ENCODE measurements around the gene CHN1.
A peak's percentile ranks its signal among the peaks of the same experiment; 100 is the strongest.

The CHN1 gene

GRCh38 chr2:174970092-174970491 is 35.1 kb downstream of the CHN1 start:
- no peak for DNase-seq

- no peak for DNase-seq
Measured at GRCh38 chr2:174969091-174969734, 36.0 kb downstream of the CHN1 start.

GRCh38 chr2:174967691-174968260 is 37.4 kb downstream of the CHN1 start:
- DNase-seq: no peak

DNA sequence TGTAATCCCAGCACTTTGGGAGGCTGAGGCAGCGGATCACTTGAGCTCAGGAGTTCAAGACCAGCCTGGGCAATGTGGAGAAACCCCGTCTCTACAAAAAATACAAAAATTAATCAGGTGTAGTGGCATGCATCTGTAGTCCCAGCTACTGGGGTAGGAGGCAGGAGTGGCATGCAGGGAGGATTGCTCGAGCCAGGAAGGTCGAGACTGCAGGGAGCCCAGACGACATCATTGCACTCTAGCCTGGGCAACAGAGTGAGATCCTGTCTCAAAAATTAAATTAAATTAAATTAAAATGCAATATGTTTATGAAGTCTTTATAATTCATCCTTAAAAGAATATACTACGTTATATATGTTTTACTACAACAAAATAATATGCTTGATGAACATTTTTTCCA is 38.1 kb downstream of the CHN1 start:
- no peak for DNase-seq

- DNase-seq: no peak
Measured at GRCh38 chr2:174965992-174966744, 39.0 kb downstream of the CHN1 start.

DNA sequence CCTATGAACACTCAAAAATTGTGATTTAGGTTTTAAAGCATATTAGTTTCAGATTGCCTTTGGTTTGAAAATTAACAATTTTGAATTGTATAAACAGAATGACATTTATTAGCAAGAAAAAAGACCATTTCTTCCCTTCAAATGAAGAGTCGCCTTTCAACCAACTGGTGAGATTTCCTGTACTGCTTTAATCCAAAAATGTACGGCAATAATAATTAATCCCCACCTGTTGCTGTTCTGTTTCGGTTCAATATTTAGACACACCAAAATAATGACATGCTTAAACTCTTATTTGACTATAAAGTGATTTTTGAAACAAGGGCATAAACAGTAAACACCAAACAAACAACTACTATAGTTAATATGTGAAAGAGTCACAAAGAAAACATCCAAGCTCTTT is 39.6 kb downstream of the CHN1 start:
- no peak for DNase-seq

DNA sequence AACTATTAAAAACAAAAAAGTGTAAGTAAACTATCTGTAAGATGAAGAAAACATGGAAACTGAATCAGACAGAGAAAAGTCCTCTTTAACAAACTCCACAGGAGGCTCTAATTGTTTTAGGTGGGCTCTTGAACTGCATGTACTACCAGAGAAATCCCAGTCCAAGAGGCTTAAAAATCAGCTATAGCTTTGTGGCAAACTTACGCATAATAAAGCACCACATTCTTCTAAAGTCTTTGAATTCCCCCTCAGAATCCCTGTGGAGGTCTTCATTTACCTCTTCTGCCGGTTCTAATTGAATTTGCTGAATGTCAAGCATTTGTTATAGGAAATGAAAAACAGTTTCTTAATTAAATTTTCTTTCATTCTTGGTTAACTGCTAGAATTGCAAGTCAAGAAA is 40.8 kb downstream of the CHN1 start:
- DNase-seq: no peak

DNA sequence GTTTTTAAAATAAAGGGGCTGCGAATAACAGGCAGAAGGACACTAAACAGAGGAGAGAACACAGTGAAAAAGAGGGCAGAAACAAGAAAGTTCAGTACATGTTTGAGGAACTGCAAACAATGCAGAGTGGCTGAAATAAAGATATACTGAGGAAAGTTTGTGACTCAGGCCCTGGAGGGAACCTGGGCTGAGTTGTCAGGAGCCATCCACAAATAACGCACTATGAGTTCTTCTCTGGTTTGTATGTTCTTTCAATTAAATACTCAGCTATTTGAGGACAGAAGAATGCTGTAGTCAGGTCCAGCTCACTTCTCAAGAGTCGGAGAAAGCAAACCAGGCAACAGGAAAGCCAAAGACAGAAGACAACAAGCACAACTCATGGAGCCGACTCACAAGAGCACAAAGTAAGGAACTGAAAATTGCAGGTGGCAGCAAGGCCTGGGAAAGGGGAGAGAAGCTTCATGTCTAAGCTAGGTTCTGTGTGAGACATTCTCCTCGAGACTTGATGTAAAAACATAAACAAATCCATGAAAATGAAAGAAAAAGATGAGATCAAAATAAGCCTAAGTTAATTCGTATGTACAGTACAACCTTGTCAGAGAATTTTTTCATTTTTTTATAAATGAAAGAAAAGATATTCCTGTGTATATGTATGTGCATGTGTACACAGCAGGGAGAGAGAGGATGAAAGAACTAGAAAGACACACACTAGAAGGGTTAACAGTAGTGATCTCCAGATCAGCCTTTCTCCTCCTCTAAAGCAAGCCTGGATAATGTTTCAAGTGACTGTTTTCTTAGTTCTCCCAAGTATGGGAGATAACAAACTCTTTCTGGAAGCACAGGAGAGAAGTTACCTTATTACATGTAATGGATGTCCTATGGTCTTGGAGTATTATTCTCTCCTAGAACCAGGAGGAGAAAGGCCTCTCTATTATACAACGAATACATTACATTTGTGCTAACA is 41.5 kb downstream of the CHN1 start:
- no peak for DNase-seq

GRCh38 chr2:174959787-174960186 is 45.4 kb downstream of the CHN1 start:
- no peak for DNase-seq

DNA sequence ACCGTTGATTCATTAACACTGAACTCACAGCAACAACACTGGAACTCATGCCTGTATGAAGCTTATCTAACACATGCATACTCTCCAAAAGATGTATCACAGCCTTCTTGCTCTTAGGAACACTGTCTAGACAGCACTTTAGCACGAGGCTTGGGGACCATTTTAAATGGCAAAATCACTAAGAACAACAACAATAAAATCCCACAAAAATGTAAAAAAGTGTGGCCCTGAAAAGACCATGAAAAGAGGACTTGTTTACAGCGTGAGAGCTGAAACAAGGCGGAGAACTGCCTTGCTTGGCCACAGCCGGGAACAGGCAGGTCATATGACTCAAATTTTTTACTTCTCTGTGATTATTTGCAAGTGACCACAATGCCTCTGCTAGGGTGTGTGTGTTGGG is 48.1 kb downstream of the CHN1 start:
- DNase-seq: no peak

- peak; percentile 79 for DNase-seq
Measured at GRCh38 chr2:174952607-174953006, 52.6 kb downstream of the CHN1 start.

DNA sequence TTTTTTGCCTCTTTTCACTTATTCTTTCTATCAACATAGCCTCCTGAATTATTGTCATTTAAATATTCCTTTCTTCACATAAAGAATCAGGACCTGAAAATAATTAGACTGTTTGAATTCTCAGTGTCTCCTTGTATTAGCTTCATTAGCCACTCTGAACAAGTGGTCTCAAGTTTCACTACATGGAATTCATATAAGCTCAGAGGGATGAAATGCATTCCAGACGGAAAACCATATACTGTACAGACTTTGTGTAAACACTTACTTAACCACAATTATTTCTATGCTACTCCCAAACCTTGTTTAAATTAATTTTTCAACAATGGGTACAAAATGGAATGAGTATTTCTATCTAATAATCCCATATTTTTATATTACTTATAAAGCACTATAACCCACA is 53.4 kb downstream of the CHN1 start:
- DNase-seq: peak; percentile 23

- no peak for DNase-seq
Measured at GRCh38 chr2:174949988-174950687, 55.0 kb downstream of the CHN1 start.

DNA sequence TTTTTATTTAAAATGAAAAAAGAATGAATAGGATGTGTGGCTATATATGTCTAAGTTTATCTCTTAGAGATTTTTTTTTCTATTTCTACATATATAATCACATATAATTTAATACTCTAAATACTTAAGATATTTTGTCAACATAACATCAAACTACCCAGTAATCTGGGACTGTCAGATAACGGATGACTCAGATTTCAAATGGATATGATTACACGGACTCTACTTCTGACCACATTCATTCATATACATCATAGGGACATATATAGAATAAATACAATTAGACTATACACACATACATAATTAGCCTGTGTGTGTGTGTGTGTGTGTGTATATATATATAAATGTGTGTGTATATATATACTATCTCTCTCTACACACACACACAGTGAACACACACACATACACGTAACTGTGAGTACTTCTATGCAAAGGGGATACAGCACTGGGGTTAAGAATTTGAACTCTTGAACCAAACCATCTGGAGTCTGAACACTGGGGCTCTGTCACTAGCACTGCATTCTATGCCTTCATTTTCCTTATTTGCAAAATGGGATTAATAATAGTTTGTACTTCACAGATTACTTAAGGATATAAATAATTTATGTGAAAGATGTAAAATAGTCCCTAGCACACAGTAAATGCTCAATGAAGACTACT is 59.5 kb downstream of the CHN1 start:
- no peak for DNase-seq

DNA sequence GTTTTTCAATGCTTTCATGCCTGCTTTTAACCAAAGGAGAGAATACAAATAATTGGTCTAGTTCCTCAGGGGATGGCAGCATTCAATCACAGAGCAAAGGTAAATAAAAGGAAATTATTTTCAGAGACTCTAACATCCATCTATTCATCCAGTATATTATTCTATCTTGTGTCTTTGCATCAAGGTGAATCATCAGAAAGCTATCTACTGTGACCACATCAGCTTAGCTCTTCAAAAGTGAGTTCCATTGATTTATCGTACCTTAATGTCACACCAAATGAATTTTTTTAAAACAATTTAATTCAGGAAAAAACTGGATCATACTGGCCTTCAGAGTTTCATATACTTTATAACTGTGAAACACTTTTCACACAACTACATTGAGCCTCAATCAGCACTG is 66.1 kb downstream of the CHN1 start:
- DNase-seq: no peak

GRCh38 chr2:174931724-174932123 is 73.5 kb downstream of the CHN1 start:
- DNase-seq: no peak

- DNase-seq: no peak
Measured at GRCh38 chr2:174929786-174930185, 75.4 kb downstream of the CHN1 start.

- DNase-seq: no peak
Measured at GRCh38 chr2:174925046-174925784, 80.0 kb downstream of the CHN1 start.

DNA sequence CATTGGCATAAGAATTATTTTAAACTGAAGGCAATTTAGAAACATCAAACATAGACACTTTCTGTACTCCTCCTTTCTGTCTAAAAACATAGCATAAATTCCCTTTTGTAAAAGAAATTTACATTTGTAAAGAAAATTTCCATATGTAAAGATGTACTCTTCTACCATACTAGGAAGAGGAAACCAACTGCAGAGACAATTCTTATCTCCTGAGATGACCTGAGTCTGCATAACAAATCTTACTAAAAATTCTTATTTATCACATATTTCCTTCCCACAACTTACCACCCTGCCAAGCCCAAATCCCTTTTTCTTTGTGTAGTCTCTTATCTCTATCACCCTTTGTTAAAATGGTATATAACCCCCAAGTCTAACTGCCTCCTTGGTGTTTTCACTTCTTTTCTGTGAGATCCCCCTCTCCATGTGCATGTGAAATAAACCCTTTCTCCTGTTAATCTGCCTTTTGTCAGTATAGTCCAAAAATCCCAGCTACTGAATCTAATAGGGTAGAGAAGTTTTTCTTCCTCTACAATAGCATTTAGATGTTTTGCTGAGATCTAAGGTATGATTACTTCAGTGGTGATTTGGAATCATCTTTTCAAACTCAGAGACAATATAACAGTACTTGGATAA is 81.0 kb downstream of the CHN1 start:
- DNase-seq: no peak

- no peak for DNase-seq
Measured at GRCh38 chr2:174919947-174920595, 85.1 kb downstream of the CHN1 start.

Measured in NCI-H2029 treated with DMSO at 0.1 percent for 48 hours (cell line).